NCI-H2107 treated with DMSO at 0.1 percent for 48 hours (cell line): ENCODE measurements around the gene IFI6.
"Not testable (repeated sequence)": the region's sequence is repeated elsewhere in the genome, so short reads cannot be mapped to it uniquely, and the experiment has no call there.

Source experiments
- DNase-seq: peaks from one replicate; lab custom pipeline; 2025; ENCODE audit not compliant: unreplicated experiment; lab: John Stamatoyannopoulos, UW

Gene IFI6

GRCh38 chr1:27671964-27672749 lies at the start of gene IFI6:
Gene IFI6, minus strand, starts transcription at chr1:27672192. Its CDS starts 2,878 bp downstream, at chr1:27669314.
- peak; percentile 99 for DNase-seq

GRCh38 chr1:27719286-27720251 lies 47.6 kb upstream of the IFI6 start:
- no peak for DNase-seq

- no peak for DNase-seq
Measured at GRCh38 chr1:27716262-27716895, 44.4 kb upstream of the IFI6 start.

- DNase-seq = no peak
Measured at GRCh38 chr1:27713869-27714513, 42.0 kb upstream of the IFI6 start.

GRCh38 chr1:27713139-27713725 lies 41.2 kb upstream of the IFI6 start:
- DNase-seq = peak; percentile 71

GRCh38 chr1:27710574-27710973 lies 38.6 kb upstream of the IFI6 start:
- no peak for DNase-seq

GRCh38 chr1:27705545-27705944 lies 33.6 kb upstream of the IFI6 start:
- DNase-seq = no peak

GRCh38 chr1:27704958-27705357 lies 33.0 kb upstream of the IFI6 start:
- DNase-seq = no peak

GRCh38 chr1:27696835-27697234 lies 24.8 kb upstream of the IFI6 start:
- not testable (repeated sequence) for DNase-seq

- no peak for DNase-seq
Measured at GRCh38 chr1:27690183-27690582, 18.2 kb upstream of the IFI6 start.

GRCh38 chr1:27689423-27690173 lies 17.6 kb upstream of the IFI6 start:
- peak; percentile 24 for DNase-seq

GRCh38 chr1:27687906-27688305 lies 15.9 kb upstream of the IFI6 start:
- no peak for DNase-seq

GRCh38 chr1:27686223-27686990 lies 14.4 kb upstream of the IFI6 start:
- DNase-seq = peak; percentile 62

GRCh38 chr1:27684176-27684575 lies 12.2 kb upstream of the IFI6 start:
- DNase-seq = no peak

GRCh38 chr1:27682351-27682944 lies 10.5 kb upstream of the IFI6 start:
- no peak for DNase-seq

- not testable (repeated sequence) for DNase-seq
Measured at GRCh38 chr1:27681580-27681979, 9.6 kb upstream of the IFI6 start.

GRCh38 chr1:27680225-27680791 lies 8.3 kb upstream of the IFI6 start:
- not testable (repeated sequence) for DNase-seq

GRCh38 chr1:27678747-27679146 lies 6.8 kb upstream of the IFI6 start:
- no peak for DNase-seq
